ENCODE data around the gene LCE5A. TPM values are rescaled to one million over a fixed set of nuclear protein-coding genes. Genes with fewer than 3 reads are reported as not detected.

LCE5A gene
- total and polyA plus RNA-seq, 2 experiments from 2014 or later: not detected

GRCh38 chr1:152513081-152513480, 2.5 kb downstream of the LCE5A start:
- Histone ChIP-seq H3K4me3 (no peak overlapping the region), H3K4me1 (ENCODE audit: insufficient read depth) (no peaks in the 10 kb centered on the region), H2AFZ (no peak overlapping the region), H3K9me3 (ENCODE audit: low read depth) (no peaks in the 10 kb centered on the region), H3K27me3 (no peaks in the 10 kb centered on the region), H4K20me1 (ENCODE audit: insufficient read depth, poor library complexity, severe bottlenecking) (no peaks in the 10 kb centered on the region), H3K79me2 (no peaks in the 10 kb centered on the region), H3K36me3 (replicated peaks; ENCODE audit: insufficient read depth, low read depth) (no peaks in the 10 kb centered on the region), H3K4me2 (no peak overlapping the region), H3K9me2 (replicated peaks; ENCODE audit: insufficient read depth) (no peaks in the 10 kb centered on the region), H3K27ac (no peak overlapping the region)
- 29% methylated on average over 3 of the region's 3 CpGs for WGBS (ENCODE audit: low lambda C conversion rate, missing lambda C conversion rate)
- TF ChIP-seq EZH2phosphoT487 (IDR thresholded peaks at IDR 0.05; ENCODE audit: low read depth, severe bottlenecking, unreplicated experiment) (no peak), EZH2 (IDR thresholded peaks at IDR 0.05; ENCODE audit: borderline replicate concordance) (no peak)
- TF ChIP-seq, protein P1, sequence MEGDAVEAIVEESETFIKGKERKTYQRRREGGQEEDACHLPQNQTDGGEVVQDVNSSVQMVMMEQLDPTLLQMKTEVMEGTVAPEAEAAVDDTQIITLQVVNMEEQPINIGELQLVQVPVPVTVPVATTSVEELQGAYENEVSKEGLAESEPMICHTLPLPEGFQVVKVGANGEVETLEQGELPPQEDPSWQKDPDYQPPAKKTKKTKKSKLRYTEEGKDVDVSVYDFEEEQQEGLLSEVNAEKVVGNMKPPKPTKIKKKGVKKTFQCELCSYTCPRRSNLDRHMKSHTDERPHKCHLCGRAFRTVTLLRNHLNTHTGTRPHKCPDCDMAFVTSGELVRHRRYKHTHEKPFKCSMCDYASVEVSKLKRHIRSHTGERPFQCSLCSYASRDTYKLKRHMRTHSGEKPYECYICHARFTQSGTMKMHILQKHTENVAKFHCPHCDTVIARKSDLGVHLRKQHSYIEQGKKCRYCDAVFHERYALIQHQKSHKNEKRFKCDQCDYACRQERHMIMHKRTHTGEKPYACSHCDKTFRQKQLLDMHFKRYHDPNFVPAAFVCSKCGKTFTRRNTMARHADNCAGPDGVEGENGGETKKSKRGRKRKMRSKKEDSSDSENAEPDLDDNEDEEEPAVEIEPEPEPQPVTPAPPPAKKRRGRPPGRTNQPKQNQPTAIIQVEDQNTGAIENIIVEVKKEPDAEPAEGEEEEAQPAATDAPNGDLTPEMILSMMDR (IDR thresholded peaks at IDR 0.05; ENCODE audit: poor library complexity): no peak
- DNase-seq (ENCODE audit: low spot score): no peak

DNA sequence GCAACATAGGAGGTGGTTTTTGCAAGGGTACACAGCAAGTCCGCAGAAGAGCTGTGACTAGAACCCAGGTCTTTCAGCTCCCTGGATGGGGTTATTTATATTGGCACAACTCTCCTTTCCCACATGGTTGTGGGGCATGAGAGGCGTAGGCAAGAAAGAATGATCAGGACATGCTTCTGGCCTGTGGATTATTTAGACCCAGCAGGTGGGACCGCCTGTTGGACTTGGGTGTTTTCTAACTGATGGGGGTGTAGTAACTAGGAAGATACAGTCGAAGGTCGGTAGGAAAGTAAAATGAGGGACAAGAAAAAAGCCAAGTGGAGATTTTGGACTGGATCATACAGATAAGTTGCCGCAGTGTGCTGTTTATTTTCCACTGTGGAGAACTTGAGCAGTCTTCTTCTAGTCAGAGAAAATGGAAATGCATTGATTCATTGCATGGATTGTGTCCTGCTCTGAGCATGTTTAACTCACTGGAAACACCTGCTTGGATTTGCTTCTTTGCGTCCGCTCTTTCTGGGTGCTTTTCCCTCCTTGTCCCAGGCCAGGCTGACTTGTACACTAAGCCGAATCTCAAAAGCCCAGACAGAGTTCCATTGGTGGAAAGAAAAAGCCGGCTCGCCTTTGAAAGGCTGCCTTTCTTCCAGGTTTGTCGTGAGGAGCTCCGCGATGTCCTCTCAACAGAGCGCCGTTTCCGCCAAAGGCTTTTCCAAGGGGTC, 4.3 kb downstream of the LCE5A start:
- Histone ChIP-seq H3K9me2 (replicated peaks; ENCODE audit: insufficient read depth) (no peaks in the 10 kb centered on the region), H3K4me3 (no peak overlapping the region), H3K27ac (no peak overlapping the region), H3K36me3 (replicated peaks; ENCODE audit: insufficient read depth, low read depth) (no peaks in the 10 kb centered on the region), H3K27me3 (no peaks in the 10 kb centered on the region), H4K20me1 (ENCODE audit: insufficient read depth, poor library complexity, severe bottlenecking) (no peaks in the 10 kb centered on the region), H3K9me3 (ENCODE audit: low read depth) (no peaks in the 10 kb centered on the region), H3K4me1 (ENCODE audit: insufficient read depth) (no peaks in the 10 kb centered on the region), H3K79me2 (no peaks in the 10 kb centered on the region), H2AFZ (no peak overlapping the region), H3K4me2 (no peak overlapping the region)
- 91% methylated on average over 17 of the region's 17 CpGs for WGBS (ENCODE audit: low lambda C conversion rate, missing lambda C conversion rate)
- TF ChIP-seq, protein P1 (IDR thresholded peaks at IDR 0.05; ENCODE audit: poor library complexity): no peak
- TF ChIP-seq EZH2 (IDR thresholded peaks at IDR 0.05; ENCODE audit: borderline replicate concordance) (no peak), EZH2phosphoT487 (IDR thresholded peaks at IDR 0.05; ENCODE audit: low read depth, severe bottlenecking, unreplicated experiment) (no peak)
- no peak for DNase-seq (ENCODE audit: low spot score)

DNA sequence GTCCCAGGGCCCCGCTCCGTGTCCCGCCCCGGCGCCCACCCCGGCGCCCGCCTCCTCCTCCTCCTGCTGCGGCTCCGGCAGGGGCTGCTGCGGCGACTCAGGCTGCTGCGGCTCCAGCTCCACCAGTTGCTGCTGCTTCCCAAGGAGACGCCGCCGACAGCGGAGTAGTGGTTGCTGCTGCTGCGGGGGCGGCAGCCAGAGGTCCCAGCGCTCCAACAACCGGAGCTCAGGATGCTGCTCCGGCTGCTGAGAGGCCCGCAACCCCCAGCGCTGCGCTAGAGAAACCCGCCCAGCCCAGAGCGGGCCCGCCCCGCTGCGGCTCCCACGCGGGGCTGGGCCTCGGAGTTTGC, 4.8 kb downstream of the LCE5A start:
- Histone ChIP-seq H3K79me2 (no peaks in the 10 kb centered on the region), H3K9me2 (replicated peaks; ENCODE audit: insufficient read depth) (no peaks in the 10 kb centered on the region), H3K4me1 (ENCODE audit: insufficient read depth) (no peaks in the 10 kb centered on the region), H3K4me3 (no peak overlapping the region), H3K27me3 (no peaks in the 10 kb centered on the region), H3K36me3 (replicated peaks; ENCODE audit: insufficient read depth, low read depth) (no peaks in the 10 kb centered on the region), H3K4me2 (no peak overlapping the region), H3K27ac (no peak overlapping the region), H4K20me1 (ENCODE audit: insufficient read depth, poor library complexity, severe bottlenecking) (no peaks in the 10 kb centered on the region), H2AFZ (no peak overlapping the region), H3K9me3 (ENCODE audit: low read depth) (no peaks in the 10 kb centered on the region)
- 95% methylated on average over 18 of the region's 33 CpGs for WGBS (ENCODE audit: low lambda C conversion rate, missing lambda C conversion rate)
- no peak for DNase-seq (ENCODE audit: low spot score)
- TF ChIP-seq, protein P1 (IDR thresholded peaks at IDR 0.05; ENCODE audit: poor library complexity): no peak
- no peak for TF ChIP-seq EZH2 (IDR thresholded peaks at IDR 0.05; ENCODE audit: borderline replicate concordance)
- TF ChIP-seq EZH2phosphoT487 (IDR thresholded peaks at IDR 0.05; ENCODE audit: low read depth, severe bottlenecking, unreplicated experiment): no peak
